GM23248 (cell line): Measurements from ENCODE around the gene PKIG. TPM values are rescaled to one million over a fixed set of nuclear protein-coding genes. Genes with fewer than 3 reads are reported as not detected.

Source experiments
- DNase-seq: peaks from one replicate; pipeline ENCODE4 v3.0.0-alpha.2; 2015
- H2AFZ ChIP-seq: fragments of 200-600 bp; sonication (generic); 2 replicates; pipeline ENCODE4 v1.6.1; 2016; ENCODE audit warnings: antibody characterized with exemption
- H3F3A ChIP-seq: fragments of 200-600 bp; sonication (generic); 2 replicates; pipeline ENCODE4 v1.6.1; 2016; ENCODE audit warnings: mild to moderate bottlenecking, antibody characterized with exemption, mixed run types; ENCODE audit not compliant: insufficient read depth
- H3K27ac ChIP-seq: fragments of 200-600 bp; sonication (generic); 2 replicates; pipeline ENCODE4 v1.5.1; 2016; ENCODE audit warnings: mild to moderate bottlenecking
- H3K27me3 ChIP-seq: fragments of 200-600 bp; sonication (generic); replicated peaks from 2 replicates; pipeline ENCODE4 v1.6.1; 2016; ENCODE audit warnings: mild to moderate bottlenecking; ENCODE audit not compliant: insufficient read depth
- H3K36me3 ChIP-seq: fragments of 200-600 bp; sonication (generic); 2 replicates; pipeline ENCODE4 v1.6.1; 2016; ENCODE audit warnings: low read depth, mild to moderate bottlenecking
- H3K4me1 ChIP-seq: fragments of 200-600 bp; sonication (generic); 2 replicates; pipeline ENCODE4 v1.6.1; 2016; ENCODE audit warnings: mild to moderate bottlenecking; ENCODE audit not compliant: insufficient read depth
- H3K4me2 ChIP-seq: fragments of 200-600 bp; sonication (generic); one replicate; pipeline ENCODE4 v1.6.1; 2016; ENCODE audit warnings: mild to moderate bottlenecking; ENCODE audit not compliant: unreplicated experiment
- H3K4me3 ChIP-seq: fragments of 200-600 bp; sonication (generic); 2 replicates; pipeline ENCODE4 v1.5.1; 2016; ENCODE audit warnings: mild to moderate bottlenecking
- H3K79me2 ChIP-seq: fragments of 200-600 bp; sonication (generic); 2 replicates; pipeline ENCODE4 v1.6.1; 2016; ENCODE audit warnings: mild to moderate bottlenecking; ENCODE audit not compliant: insufficient read depth
- H3K9ac ChIP-seq: fragments of 200-600 bp; sonication (generic); 2 replicates; pipeline ENCODE4 v1.6.1; 2016; ENCODE audit warnings: mild to moderate bottlenecking
- H3K9me2 ChIP-seq: fragments of 200-600 bp; sonication (generic); 2 replicates; pipeline ENCODE4 v1.6.1; 2016; ENCODE audit warnings: mixed run types, mild to moderate bottlenecking, moderate library complexity; ENCODE audit not compliant: insufficient read depth
- H3K9me3 ChIP-seq: fragments of 200-600 bp; sonication (generic); one replicate; pipeline ENCODE4 v1.6.1; 2017; ENCODE audit warnings: low read depth
- H4K20me1 ChIP-seq: fragments of 200-600 bp; sonication (generic); 2 replicates; pipeline ENCODE4 v1.6.0; 2016; ENCODE audit not compliant: insufficient read depth
- EZH2 ChIP-seq: fragments of 200-600 bp; sonication (generic); IDR thresholded peaks from 2 replicates; pipeline ENCODE4 v1.6.1; 2018; ENCODE audit warnings: antibody characterized with exemption, mild to moderate bottlenecking; ENCODE audit not compliant: insufficient read depth, poor library complexity, severe bottlenecking
- EZH2phosphoT487 ChIP-seq: fragments of 200-600 bp; sonication (generic); IDR thresholded peaks from 2 replicates; pipeline ENCODE4 v1.6.1; 2018; ENCODE audit warnings: antibody characterized with exemption, moderate library complexity, mild to moderate bottlenecking, low read depth; ENCODE audit not compliant: insufficient read depth
- WGBS, 2 experiments: methylation state at CpG; one replicate each; pipeline ENCODE4 v1.1.6; 2015 to 2017; ENCODE audit warnings: low lambda C conversion rate in 2 of 2, low coverage in 1 of 2; ENCODE audit errors: missing lambda C conversion rate in 2 of 2; 5-methylcytosine and 5-hydroxymethylcytosine counted together
- in situ Hi-C: fragments of 300-500 bp; cut with MboI; formaldehyde crosslinking; loops from 2 replicates; pipeline ENCODE4 v1.15.0; 2020
- polyA plus RNA-seq: library from polyadenylated mRNA; unstranded; fragments of >200 nt; fragmentation: Nextera tagmentation; extraction: Ambion mirVana; gene quantifications from 2 replicates; pipeline ENCODE4 v1.2.1, GENCODE V29; 2016
- total RNA-seq: library from RNA; depleted of rRNA; stranded (reverse); fragments of >200 nt; shearing (Covaris generic); gene quantifications from 2 replicates; pipeline ENCODE4 v1.2.3, GENCODE V29; 2014

PKIG gene
- total and polyA plus RNA-seq, 2 experiments from 2014 or later = 46.0 to 83.7 TPM

DNA sequence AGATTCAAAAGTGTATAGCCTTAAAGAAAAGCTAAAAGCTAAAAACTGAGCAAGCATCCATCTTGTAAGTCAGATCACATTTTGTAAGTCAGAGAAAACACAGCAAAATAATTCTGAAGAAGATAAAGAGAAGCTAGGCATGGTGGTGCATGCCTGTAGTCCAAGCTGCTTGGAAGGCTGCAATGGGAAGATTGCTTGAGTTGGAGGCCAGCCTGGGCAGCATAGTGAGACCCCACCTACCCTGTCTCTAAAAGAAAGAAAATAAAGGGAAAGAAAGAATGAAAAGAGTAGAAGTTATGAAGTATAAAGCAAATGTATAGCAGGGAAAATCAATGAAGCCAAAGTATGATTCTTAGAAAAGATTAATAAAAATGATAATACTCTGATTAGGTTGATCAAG, 20.5 kb upstream of the PKIG start:
- Histone ChIP-seq H3K4me2 (no peak overlapping the region), H3K4me1 (no peaks in the 10 kb centered on the region), H3K79me2 (no peaks in the 10 kb centered on the region), H4K20me1 (no peaks in the 10 kb centered on the region), H3K36me3 (no peaks in the 10 kb centered on the region), H3K9me3 (no peaks in the 10 kb centered on the region), H3K27ac (no peak overlapping the region), H3K9ac (no peak overlapping the region), H3K9me2 (no peaks in the 10 kb centered on the region), H3F3A (no peaks in the 10 kb centered on the region), H2AFZ (no peak overlapping the region), H3K27me3 (no peaks in the 10 kb centered on the region), H3K4me3 (no peak overlapping the region)
- no peak for DNase-seq
- TF ChIP-seq EZH2 (no peak), EZH2phosphoT487 (no peak)
- in situ Hi-C loops = no loop called here

DNA sequence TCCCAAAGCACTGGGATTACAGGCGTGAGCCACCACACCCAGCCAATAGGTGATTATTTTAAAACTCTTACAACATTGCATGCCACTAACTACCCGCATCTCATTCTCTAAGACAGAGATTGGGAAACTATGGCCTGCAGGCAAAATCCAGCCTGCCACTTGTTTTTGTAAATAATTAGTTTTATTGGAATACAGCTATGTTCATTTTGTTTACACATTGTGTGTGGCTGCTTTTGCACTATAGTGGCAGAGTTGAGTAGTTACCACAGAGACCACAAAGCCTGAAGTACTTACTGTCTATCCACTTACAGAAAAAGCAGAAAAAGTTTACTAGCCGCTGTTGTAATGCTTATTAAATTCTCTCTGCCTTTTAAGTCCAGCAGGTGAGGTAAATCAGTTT, 16.4 kb upstream of the PKIG start:
- Histone ChIP-seq H3K27ac (no peak overlapping the region), H3K9ac (no peak overlapping the region), H3K36me3 (no peaks in the 10 kb centered on the region), H3K27me3 (no peaks in the 10 kb centered on the region), H4K20me1 (no peaks in the 10 kb centered on the region), H2AFZ (no peak overlapping the region), H3K4me3 (no peak overlapping the region), H3K4me1 (no peaks in the 10 kb centered on the region), H3K79me2 (0 out of 2 replicates have a peak, but pooled peaks cover 5% of the 10 kb centered on the region), H3K4me2 (no peak overlapping the region), H3F3A (no peaks in the 10 kb centered on the region), H3K9me3 (no peaks in the 10 kb centered on the region), H3K9me2 (no peaks in the 10 kb centered on the region)
- WGBS, 2 experiments = 96 to 100% methylated on average over 3 of the region's 3 CpGs
- TF ChIP-seq EZH2 (no peak), EZH2phosphoT487 (no peak)
- no peak for DNase-seq
- in situ Hi-C loops = no loop called here

DNA sequence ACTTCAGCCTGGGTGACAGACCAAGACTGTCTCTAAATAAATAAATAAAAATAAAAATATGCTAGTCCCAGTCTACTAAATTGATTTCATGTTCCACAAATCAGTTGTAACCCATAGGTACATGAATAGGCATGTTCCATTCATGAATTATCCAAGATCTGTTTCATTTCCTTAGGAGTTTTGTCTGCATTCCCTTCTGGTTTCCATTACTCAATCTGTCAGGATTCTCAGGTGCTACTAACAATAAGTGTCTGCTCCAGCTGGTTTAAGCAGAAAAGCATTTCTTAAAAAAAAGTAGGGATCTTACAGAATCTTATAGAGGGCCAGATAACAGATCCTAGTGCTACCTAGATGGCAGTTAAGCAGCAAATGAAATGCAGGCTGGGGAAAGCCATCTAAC, 15.6 kb upstream of the PKIG start:
- no peak overlapping the region for H3K4me2 ChIP-seq
- no peak for DNase-seq
- no peaks in the 10 kb centered on the region for H3K9me3 ChIP-seq
- H3F3A ChIP-seq = peaks cover 6% of the 10 kb centered on the region
- in situ Hi-C loops = no loop called here
- no peaks in the 10 kb centered on the region for H3K36me3 ChIP-seq
- TF ChIP-seq EZH2 (no peak), EZH2phosphoT487 (no peak)
- no peak overlapping the region for H3K4me3 ChIP-seq
- no peak overlapping the region for H3K27ac ChIP-seq
- H2AFZ ChIP-seq = no peak overlapping the region
- no peaks in the 10 kb centered on the region for H3K9me2 ChIP-seq
- no peaks in the 10 kb centered on the region for H4K20me1 ChIP-seq
- H3K4me1 ChIP-seq = peaks cover 6% of the 10 kb centered on the region
- H3K27me3 ChIP-seq = no peaks in the 10 kb centered on the region
- 0 out of 2 replicates have a peak, but pooled peaks cover 5% of the 10 kb centered on the region for H3K79me2 ChIP-seq
- no peak overlapping the region for H3K9ac ChIP-seq

DNA sequence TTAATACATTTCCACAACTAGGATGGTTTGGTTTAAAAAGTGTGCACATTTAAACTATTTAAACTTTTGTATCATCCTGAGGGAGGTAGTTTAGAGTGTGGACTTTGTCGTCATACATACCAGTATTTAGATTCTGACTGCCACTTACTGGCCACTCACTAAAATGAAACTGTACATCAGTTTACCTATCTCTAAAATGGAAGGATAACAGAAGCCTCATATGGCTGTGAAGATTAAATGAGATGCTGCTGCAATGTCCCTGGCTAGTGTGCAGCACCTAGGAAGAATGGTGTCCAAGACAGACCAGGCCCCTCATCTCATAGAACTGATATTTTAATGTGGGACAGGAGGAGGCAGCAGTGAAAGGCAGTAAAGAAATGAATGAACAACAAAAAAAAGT, 12.0 kb upstream of the PKIG start:
- Histone ChIP-seq H3K9me3 (no peaks in the 10 kb centered on the region), H3K9me2 (no peaks in the 10 kb centered on the region), H3F3A (peaks cover 26% of the 10 kb centered on the region), H3K27ac (no peak overlapping the region), H3K36me3 (no peaks in the 10 kb centered on the region), H3K27me3 (no peaks in the 10 kb centered on the region), H3K9ac (no peak overlapping the region), H3K4me3 (no peak overlapping the region), H4K20me1 (no peaks in the 10 kb centered on the region), H3K4me1 (peaks cover 30% of the 10 kb centered on the region), H3K4me2 (no peak overlapping the region), H3K79me2 (0 out of 2 replicates have a peak, but pooled peaks cover 13% of the 10 kb centered on the region), H2AFZ (no peak overlapping the region)
- 65 to 87% methylated on average over 1 of the region's 1 CpG for WGBS, 2 experiments
- DNase-seq = no peak
- TF ChIP-seq EZH2 = no peak
- no peak for TF ChIP-seq EZH2phosphoT487
- in situ Hi-C loops = no loop called here

GRCh38 chr20:44571362-44571988, 10.9 kb upstream of the PKIG start:
- 70 to 71% methylated on average over 6 of the region's 6 CpGs for WGBS, 2 experiments
- Histone ChIP-seq H3F3A (peaks cover 32% of the 10 kb centered on the region), H3K4me1 (peaks cover 35% of the 10 kb centered on the region), H3K79me2 (0 out of 2 replicates have a peak, but pooled peaks cover 13% of the 10 kb centered on the region), H3K27ac (peak overlapping the region; percentile 98), H3K4me3 (no peak overlapping the region), H4K20me1 (no peaks in the 10 kb centered on the region), H3K27me3 (no peaks in the 10 kb centered on the region), H3K9ac (peak overlapping the region; percentile 82; the same call in 1 of the 2 replicates), H3K9me2 (no peaks in the 10 kb centered on the region), H3K4me2 (peak overlapping the region; percentile 78), H2AFZ (no peak overlapping the region), H3K9me3 (no peaks in the 10 kb centered on the region), H3K36me3 (no peaks in the 10 kb centered on the region)
- no peak for TF ChIP-seq EZH2
- TF ChIP-seq EZH2phosphoT487 = no peak
- in situ Hi-C loops = no loop called here
- DNase-seq = no peak
